ENCODE data around the gene ADAD1.

The ADAD1 gene

GRCh38 chr4:122450847-122451246 is 72.0 kb downstream of the ADAD1 start:
- in situ Hi-C loops (cut with MboI; ENCODE audit: low pct_unique_long_range_greater_than_20kb, low sequenced_read_pairs) = no loop called here
- peak; percentile 12 for DNase-seq

- in situ Hi-C loops (cut with MboI; ENCODE audit: low pct_unique_long_range_greater_than_20kb, low sequenced_read_pairs) = no loop called here
- no peak for DNase-seq
Observed at GRCh38 chr4:122453384-122453995, 74.7 kb downstream of the ADAD1 start.

GRCh38 chr4:122456231-122457116 is 77.7 kb downstream of the ADAD1 start, which contains the start of gene IL2:
IL2 (minus strand) TSS chr4:122456725; CDS start chr4:122456440, 285 bp downstream.
- in situ Hi-C loops (cut with MboI; ENCODE audit: low pct_unique_long_range_greater_than_20kb, low sequenced_read_pairs) = no loop called here
- DNase-seq = no peak

GRCh38 chr4:122458625-122459024 is 79.8 kb downstream of the ADAD1 start:
- in situ Hi-C loops (cut with MboI; ENCODE audit: low pct_unique_long_range_greater_than_20kb, low sequenced_read_pairs) = no loop called here
- DNase-seq = no peak

- in situ Hi-C loops (cut with MboI; ENCODE audit: low pct_unique_long_range_greater_than_20kb, low sequenced_read_pairs) = no loop called here
- no peak for DNase-seq
Observed at GRCh38 chr4:122469457-122469856, 90.6 kb downstream of the ADAD1 start.

GRCh38 chr4:122475233-122475632 is 96.4 kb downstream of the ADAD1 start:
- in situ Hi-C loops (cut with MboI; ENCODE audit: low pct_unique_long_range_greater_than_20kb, low sequenced_read_pairs) = no loop called here

GRCh38 chr4:122476126-122476525 is 97.3 kb downstream of the ADAD1 start:
- in situ Hi-C loops (cut with MboI; ENCODE audit: low pct_unique_long_range_greater_than_20kb, low sequenced_read_pairs) = no loop called here
- no peak for DNase-seq

More at GRCh38 chr4:122475233-122475632, 96.4 kb downstream of the ADAD1 start:
- no peak for DNase-seq

- in situ Hi-C loops (cut with MboI; ENCODE audit: low pct_unique_long_range_greater_than_20kb, low sequenced_read_pairs) = no loop called here
Observed at GRCh38 chr4:122476745-122477144, 97.9 kb downstream of the ADAD1 start.

More at GRCh38 chr4:122476745-122477144, 97.9 kb downstream of the ADAD1 start:
- DNase-seq = no peak
